ENCODE data around the gene ZBED1.
"Not testable (repeated sequence)": the region's sequence is repeated elsewhere in the genome, so short reads cannot be mapped to it uniquely, and the experiment has no call there.

Gene ZBED1

DNA sequence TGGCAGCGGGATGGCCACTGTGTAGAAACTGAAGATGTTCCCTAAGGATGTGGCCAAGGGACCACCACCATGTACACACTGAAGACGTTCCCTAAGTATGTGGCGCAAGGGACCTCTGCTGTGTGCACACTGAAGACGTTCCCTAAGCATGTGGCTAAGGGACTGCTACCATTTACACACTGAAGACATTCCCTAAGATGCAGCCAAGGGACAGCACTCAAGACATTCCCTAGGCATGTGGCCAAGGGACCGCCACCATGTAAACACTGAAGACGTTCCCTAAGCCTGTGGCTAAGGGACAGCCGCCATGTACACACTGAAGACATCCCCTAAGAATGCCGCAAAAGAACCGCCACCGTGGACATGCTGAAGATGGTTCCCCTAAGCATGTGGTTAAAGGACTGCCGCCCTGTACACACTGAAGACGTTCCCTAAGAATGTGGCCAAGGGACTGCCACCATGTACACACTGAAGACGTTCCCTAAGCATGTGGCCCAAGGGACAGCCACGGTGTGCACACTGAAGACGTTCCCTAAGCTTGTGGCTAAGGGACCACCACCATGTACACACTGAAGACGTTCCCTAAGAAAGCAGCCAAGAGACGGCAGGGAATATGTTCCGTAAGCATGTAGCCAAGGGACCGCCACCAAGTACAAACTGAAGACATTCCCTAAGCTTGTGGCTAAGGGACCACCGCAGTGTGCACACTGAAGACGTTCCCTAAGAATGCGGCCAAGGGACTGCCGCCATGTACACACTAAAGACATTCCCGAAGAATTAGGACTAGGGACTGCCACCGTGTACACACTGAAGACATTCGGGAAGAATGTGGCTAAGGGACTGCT is 43.3 kb downstream of the ZBED1 start:
- no peak for FAIRE-seq
- DNase-seq (ENCODE audit: low spot score) = no peak

DNA sequence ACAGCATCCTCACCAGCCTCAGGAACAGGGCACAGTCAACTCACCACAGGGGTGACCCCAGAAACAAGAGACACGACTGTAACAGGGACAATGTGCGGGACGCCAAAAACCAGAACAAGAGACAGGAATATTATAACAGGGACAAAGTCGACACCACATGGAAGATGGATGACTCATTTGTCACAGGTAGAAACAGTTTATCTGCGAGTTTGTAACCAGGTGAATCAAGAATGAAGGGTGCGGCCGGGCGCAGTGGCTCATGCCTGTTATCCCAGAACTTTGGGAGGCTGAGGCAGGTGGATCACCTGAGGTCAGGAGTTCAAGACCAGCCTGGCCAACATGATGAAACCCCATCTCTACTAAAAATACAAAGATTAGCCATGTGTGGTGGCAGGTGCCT is 44.7 kb downstream of the ZBED1 start:
- DNase-seq (ENCODE audit: low spot score); FAIRE-seq: not testable (repeated sequence)

DNA sequence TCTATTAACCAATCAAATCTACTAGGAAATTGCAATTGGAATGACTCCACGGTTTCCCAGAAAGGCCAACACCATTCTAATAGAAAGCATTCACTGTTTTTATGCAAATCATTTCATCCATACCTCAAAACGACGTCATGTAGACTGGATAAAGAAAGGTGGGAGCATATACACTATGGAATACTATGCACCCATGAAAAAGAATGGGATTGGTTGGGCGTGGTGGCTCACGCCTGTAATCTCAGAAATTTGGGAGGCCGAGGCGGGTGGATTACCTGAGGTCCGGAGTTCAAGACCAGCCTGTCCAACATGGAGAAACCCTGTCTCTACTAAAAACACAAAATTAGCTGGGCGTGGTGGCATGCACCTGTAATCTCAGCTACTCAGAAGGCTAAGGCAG is 46.2 kb downstream of the ZBED1 start:
- DNase-seq (ENCODE audit: low spot score); FAIRE-seq: not testable (repeated sequence)

DNA sequence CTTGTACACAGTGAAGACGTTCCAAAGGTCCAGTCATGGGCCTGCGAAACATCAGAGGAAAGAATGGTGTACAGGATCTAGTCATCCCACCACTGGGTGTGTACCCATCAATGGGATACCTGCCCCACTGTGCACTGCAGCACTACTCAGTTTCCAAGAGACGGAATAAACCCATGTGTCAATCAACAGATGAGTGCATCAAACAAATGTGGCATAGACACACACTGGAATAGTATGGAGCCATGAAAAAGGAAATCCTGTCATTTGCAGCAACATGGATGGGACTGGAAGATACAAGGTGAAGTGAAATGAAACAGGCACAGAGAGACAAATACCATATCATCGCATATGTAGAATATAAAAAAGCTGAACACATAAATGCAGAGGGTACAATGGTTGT is 48.0 kb downstream of the ZBED1 start:
- FAIRE-seq (no peak), DNase-seq (ENCODE audit: low spot score) (no peak)

DNA sequence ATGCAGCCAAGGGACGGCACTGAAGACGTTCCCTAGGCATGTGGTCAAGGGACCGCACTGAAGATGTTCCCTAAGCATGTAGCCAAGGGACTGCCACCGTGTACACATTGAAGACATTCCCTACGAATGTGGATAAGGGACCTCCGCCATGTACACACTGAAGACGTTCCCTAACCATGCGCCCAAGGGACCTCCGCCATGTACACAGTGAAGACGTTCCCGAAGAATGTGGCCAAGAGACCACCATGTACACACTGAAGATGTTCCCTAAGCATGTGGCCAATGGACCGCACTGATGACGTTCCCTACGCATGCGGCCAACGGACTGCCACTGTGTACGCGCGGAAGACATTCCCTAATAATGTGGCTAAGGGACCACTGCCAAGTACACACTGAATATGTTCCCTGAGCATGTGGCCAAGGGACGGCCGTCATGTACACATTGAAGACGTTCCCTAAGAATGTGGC is 48.4 kb downstream of the ZBED1 start:
- no peak for DNase-seq (ENCODE audit: low spot score)
- FAIRE-seq = no peak

DNA sequence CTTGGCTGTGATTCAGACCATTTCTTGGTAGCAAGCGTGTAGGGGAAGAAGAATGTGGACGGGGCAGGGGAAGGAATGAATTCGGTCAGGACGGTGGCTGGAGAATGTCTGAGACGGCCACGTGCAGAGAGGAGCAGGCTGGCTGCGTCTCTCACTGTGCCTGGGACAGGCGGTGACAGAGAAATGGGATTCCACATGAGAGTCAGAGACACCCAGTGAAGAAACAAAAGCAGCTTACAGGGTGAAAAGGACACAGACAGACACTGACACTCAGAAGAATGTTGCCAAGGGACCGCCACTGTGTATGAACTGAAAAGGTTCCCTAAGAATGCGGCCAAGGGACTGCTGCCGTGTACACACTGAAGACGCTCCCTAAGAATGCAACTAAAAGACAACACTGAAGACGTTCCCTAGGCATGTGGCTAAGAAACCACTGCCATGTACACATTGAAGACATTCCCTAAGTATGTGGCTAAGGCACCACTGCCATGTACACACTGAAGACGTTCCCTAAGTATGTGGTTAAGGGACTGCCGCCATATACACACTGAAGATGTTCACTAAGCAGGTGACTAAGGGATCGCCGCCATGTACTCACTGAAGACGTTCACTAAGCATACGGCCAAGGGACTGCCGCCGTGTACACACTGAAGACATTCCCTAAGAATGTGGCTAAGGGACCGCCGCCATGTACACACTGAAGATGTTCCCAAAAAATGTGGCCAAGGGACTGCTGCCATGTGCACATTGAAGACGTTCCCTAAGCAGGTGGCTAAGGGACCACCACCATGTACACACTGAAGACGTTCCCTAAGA is 49.1 kb downstream of the ZBED1 start:
- DNase-seq (ENCODE audit: low spot score) (no peak), FAIRE-seq (no peak)

DNA sequence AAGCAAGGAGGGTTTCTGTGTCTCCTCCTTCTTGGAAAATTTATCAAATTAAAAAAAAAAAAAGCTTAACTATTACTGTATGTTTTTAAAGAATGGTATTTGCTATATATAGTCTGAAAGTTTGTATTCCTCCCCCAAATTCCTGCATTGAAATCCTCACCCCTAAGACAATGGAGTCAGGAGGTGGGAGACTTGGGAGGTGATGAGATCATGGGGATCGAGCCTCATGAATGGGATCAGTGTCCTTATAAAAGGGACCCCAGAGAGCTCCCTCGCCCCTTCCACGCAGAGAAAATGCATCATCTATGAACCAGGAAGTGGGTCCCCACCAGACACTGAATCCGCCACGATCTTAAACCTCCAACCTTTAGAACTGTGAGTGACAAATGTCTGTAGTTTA is 50.1 kb downstream of the ZBED1 start:
- FAIRE-seq = no peak
- DNase-seq (ENCODE audit: low spot score) = no peak

DNA sequence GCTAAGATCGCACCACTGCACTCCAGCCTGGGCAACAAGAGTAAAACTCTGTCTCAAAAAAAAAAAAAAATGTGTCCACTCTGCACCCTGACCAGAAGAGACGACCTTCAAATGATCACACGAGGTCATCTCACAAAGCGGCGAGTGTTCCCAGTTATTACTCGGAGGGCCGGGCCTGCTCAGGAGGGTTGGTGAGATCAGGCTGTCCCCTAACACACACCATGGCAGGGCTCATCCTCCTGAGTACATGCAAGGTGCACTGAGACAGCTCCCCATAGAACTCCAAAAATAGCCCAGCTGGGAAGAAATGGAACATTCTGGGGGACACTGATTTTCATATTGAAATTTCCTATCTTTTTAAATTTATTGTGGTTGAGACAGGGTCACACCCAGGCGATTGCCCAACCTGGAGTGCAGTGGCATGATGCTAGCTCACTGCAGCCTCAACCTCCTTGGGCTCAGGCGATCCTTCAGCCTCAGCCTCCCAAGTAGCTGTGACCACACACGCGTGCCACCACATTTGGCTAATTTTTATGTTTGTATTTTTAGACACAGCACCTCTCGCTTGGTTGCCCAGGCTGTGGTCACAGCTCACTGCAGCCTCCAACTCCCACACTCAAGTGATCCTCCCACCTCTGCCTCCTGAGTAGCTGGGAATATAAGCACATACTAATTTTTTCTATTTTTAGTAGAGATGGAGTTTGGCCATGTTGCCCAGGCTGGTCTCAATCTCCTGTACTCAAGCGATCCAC is 51.5 kb downstream of the ZBED1 start:
- DNase-seq (ENCODE audit: low spot score) (peak; percentile 54), FAIRE-seq (peak; percentile 71)

DNA sequence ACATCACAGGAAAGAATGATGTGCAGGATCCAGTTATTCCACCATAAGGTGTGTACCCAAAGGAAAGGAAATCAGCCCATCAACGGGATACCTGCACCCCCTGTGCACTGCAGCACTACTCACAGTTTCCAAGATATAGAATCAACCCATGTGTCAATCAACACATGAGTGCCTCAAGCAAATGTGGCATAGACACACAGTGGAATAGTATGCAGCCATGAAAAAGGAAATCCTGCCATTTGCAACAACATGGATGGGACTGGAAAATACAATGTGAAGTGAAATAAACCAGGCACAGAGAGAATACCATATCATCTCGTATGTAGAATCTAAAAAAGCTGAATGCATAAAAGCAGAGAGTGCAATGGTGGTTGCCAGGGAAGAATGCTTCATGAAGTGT is 53.3 kb downstream of the ZBED1 start:
- no peak for FAIRE-seq
- DNase-seq (ENCODE audit: low spot score) = no peak

DNA sequence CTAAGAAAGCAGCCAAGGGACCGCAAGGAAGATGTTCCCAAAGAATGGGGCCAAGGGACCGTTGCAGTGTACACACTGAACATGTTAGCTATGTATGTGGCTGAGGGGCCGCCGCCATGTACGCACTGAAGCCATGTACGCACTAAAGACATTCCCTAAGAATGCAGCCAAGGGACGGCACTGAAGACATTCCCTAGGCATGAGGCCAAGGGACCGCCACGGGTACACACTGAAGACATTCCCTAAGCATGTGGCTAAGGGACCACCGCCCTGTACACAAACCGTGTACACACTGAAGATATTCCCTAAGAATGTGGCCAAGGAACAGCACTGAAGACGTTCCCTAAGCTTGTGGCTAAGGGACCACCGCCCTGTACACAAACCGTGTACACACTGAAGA is 54.0 kb downstream of the ZBED1 start:
- DNase-seq (ENCODE audit: low spot score) (no peak), FAIRE-seq (no peak)

DNA sequence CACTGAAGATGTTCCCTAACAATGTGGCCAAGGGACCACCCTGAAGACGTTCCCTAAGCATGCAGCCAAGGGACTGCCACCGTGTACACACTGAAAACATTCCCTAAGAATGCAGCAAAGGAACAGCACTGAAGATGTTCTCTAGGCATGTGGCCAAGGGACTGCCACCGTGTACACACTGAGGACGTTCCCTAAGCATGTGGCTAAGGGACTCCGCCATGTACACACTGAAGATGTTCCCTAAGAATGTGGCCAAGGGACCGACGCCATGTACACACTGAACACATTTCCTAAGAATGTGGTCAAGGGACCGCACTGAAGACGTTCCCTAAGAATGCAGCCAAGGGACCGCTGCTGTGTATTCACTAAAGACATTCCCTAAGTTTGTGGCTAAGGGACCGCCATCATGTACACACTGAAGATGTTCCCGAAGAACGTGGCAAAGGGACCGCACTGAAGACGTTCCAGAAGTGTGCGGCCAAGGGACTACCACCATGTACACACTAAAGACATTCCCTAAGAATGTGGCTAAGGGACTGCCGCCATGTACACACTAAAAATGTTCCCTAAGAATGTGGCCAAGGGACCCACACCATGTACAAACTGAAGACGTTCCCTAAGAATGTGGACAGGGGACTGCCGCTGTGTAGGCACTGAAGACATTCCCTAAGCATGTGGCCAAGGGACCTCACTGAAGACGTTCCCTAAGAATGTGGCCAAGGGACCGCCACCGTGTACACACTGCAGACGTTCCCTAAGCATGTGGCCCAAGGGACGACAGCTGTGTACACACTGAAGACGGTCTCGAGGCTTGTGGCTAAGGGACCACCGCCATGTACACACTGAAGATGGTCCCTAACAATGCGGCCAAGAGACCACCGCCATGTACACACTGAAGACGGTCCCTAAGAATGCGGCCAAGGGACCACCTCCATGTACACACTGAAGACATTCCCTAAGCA is 54.8 kb downstream of the ZBED1 start:
- FAIRE-seq = no peak
- DNase-seq (ENCODE audit: low spot score) = no peak

DNA sequence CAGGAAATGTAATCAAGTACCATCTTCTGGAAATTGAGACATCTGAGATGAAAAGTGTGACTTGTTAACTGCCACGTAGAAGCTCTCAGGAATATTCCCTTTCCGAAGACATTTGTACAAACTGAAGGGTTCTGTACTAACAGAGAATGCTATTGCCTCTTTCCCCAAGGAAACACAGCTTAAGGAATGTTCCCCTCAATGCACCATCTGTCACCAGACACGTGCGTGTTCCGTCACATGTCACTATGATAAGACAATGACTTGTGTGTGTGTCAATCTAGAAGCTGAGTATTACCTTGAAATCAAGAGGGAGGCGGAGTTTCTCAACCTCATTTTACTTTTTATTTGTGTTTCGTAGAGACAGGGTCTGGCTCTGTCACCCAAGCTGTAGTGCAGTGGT is 58.1 kb downstream of the ZBED1 start:
- DNase-seq (ENCODE audit: low spot score) = no peak
- no peak for FAIRE-seq

DNA sequence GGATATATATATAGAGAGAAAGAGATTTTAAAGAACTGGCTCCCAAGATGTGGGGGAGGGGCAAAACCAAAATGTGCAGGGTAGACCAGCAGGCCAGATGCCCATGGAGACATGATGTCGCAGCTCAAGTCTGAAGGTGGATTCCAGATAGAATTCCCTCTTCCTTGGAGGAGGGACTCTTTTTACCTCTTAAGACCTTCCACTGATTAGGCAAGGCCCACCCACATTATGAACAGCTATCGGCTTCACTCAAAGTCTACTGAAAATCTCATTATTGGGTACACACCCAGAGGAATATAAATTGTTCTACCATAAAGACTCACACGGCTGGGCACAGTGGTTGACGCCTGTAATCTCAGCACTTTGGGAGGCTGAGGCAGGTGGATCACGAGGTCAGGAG is 59.3 kb downstream of the ZBED1 start:
- FAIRE-seq (no peak), DNase-seq (ENCODE audit: low spot score) (no peak)

DNA sequence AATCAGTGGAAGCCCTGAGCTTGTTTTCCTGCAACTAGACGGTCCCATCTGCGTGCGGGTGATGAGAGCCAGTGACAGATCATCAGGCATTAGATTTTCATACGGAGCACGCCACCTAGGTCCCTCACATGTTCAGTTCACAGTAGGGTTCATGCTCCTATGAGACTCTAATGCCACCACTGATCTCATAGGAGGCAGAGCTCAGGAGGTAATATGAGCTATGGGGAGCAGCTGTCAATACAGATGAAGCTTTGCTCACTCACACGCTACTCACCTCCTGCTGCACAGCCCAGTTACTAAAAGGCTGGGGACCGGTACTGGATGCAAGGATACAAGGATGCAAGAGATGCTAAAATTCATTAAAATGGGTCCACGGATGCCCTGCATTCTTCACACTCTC is 61.2 kb downstream of the ZBED1 start:
- DNase-seq (ENCODE audit: low spot score) = no peak
- no peak for FAIRE-seq

Data from RCC 7860 (cell line).